ENCODE data around the gene AADACL3.
"Not testable (repeated sequence)": the region's sequence is repeated elsewhere in the genome, so short reads cannot be mapped to it uniquely, and the experiment has no call there.

AADACL3 gene

GRCh38 chr1:12715896-12716437, at the start of gene AADACL3:
AADACL3 (plus strand) TSS chr1:12716110; CDS start chr1:12716177, 67 bp downstream.
- no peak for DNase-seq

GRCh38 chr1:12666141-12666735, 49.7 kb upstream of the AADACL3 start:
- DNase-seq = no peak

GRCh38 chr1:12669529-12670068, 46.3 kb upstream of the AADACL3 start:
- DNase-seq = no peak

GRCh38 chr1:12674358-12674757, 41.6 kb upstream of the AADACL3 start:
- DNase-seq = no peak

GRCh38 chr1:12676122-12676521, 39.8 kb upstream of the AADACL3 start:
- DNase-seq = not testable (repeated sequence)

GRCh38 chr1:12677565-12677964, 38.3 kb upstream of the AADACL3 start:
- no peak for DNase-seq

GRCh38 chr1:12678350-12678749, 37.6 kb upstream of the AADACL3 start:
- no peak for DNase-seq

- no peak for DNase-seq
Observed at GRCh38 chr1:12678820-12679219, 37.1 kb upstream of the AADACL3 start.

GRCh38 chr1:12690156-12690555, 25.8 kb upstream of the AADACL3 start:
- DNase-seq = no peak

GRCh38 chr1:12692967-12693782, 22.7 kb upstream of the AADACL3 start:
- DNase-seq = no peak

GRCh38 chr1:12696658-12697057, 19.3 kb upstream of the AADACL3 start:
- DNase-seq = no peak

GRCh38 chr1:12697397-12697796, 18.5 kb upstream of the AADACL3 start:
- no peak for DNase-seq

- DNase-seq = no peak
Observed at GRCh38 chr1:12703821-12704451, 12.0 kb upstream of the AADACL3 start.

- no peak for DNase-seq
Observed at GRCh38 chr1:12706061-12706460, 9.8 kb upstream of the AADACL3 start.

GRCh38 chr1:12708396-12709090, 7.4 kb upstream of the AADACL3 start:
- no peak for DNase-seq

GRCh38 chr1:12709091-12709491, 6.8 kb upstream of the AADACL3 start:
- DNase-seq = no peak

- no peak for DNase-seq
Observed at GRCh38 chr1:12709696-12710095, 6.2 kb upstream of the AADACL3 start.

- no peak for DNase-seq
Observed at GRCh38 chr1:12711536-12711935, 4.4 kb upstream of the AADACL3 start.

GRCh38 chr1:12712076-12712475, 3.8 kb upstream of the AADACL3 start:
- no peak for DNase-seq

- DNase-seq = no peak
Observed at GRCh38 chr1:12712929-12713328, 3.0 kb upstream of the AADACL3 start.

GRCh38 chr1:12713651-12714050, 2.3 kb upstream of the AADACL3 start:
- not testable (repeated sequence) for DNase-seq

- DNase-seq = no peak
Observed at GRCh38 chr1:12714710-12715475, 1.0 kb upstream of the AADACL3 start.

Data from activated effector memory CD4-positive, alpha-beta T cell treated with Interleukin-2 at 50 U/mL for 16 hours (primary cell).